ENCODE data around the gene RHBDL1. TPM values are rescaled to one million over a fixed set of nuclear protein-coding genes. Genes with fewer than 3 reads are reported as not detected.

Gene RHBDL1
- total and polyA plus RNA-seq, 10 of the 15 experiments (the other 5 are each of a cell fraction or from before 2014, with no cell fraction given), result 0.04 to 1.3 (median 0.65) TPM; not detected in 5

GRCh38 chr16:670485-671352, 4.8 kb upstream of the RHBDL1 start:
- Histone ChIP-seq H3K36me3 (ENCODE audit: control insufficient read depth in 2 of 2, insufficient read depth in 2 of 2, low read length in 1 of 2) (peaks cover 0 to 18% of the 10 kb centered on the region in 2 experiments; a peak in 3 of 4 replicates), H3K4me1 (ENCODE audit: control insufficient read depth, insufficient read depth, low read length) (peaks cover 2% of the 10 kb centered on the region; the same call in 1 of the 2 replicates), H3K79me2 (ENCODE audit: control insufficient read depth, insufficient read depth, low read length) (peaks cover 16% of the 10 kb centered on the region), H3K9me3 (replicated peaks; ENCODE audit: control insufficient read depth, insufficient read depth, low read length) (no peaks in the 10 kb centered on the region), H3K4me3 (no peak overlapping the region), H3K9ac (ENCODE audit: control insufficient read depth, insufficient read depth, low read length) (no peak overlapping the region), H4K20me1 (ENCODE audit: control insufficient read depth, insufficient read depth) (no peaks in the 10 kb centered on the region; the same call in 1 of the 2 replicates), H3K27me3 (replicated peaks in 1 of 2; ENCODE audit: control insufficient read depth in 2 of 2, insufficient read depth in 2 of 2, low read length in 1 of 2) (no peaks in the 10 kb centered on the region), H3K27ac (ENCODE audit: control insufficient read depth, insufficient read depth) (no peak overlapping the region), H2AFZ (ENCODE audit: control insufficient read depth, low read depth, low read length) (no peak overlapping the region), H3K4me2 (ENCODE audit: control insufficient read depth, insufficient read depth) (no peak overlapping the region)
- SMC1A ChIA-PET (ENCODE audit: uncharacterized antibody, unreplicated experiment), result no interaction called here
- 97% methylated on average over 50 of the region's 52 CpGs for WGBS (ENCODE audit: insufficient coverage, insufficient replicate concordance, low lambda C conversion rate, missing lambda C conversion rate)
- no peak for DNase-seq (ENCODE audit: low read depth, low spot score)
- no peak for ATAC-seq
- no peak for FAIRE-seq
- no TSS peak for BruUV-seq (replicated peaks)
- TF ChIP-seq POLR2A (IDR thresholded peaks at IDR 0.05; ENCODE audit: low read depth, low read length) (peak; percentile 3; the same call in 1 of the 2 replicates), NFYA (IDR thresholded peaks at IDR 0.05; ENCODE audit: borderline replicate concordance, low read depth, low read length) (no peak), TBL1XR1 (IDR thresholded peaks at IDR 0.05; ENCODE audit: low read depth, low read length) (no peak), NFYB (IDR thresholded peaks at IDR 0.05; ENCODE audit: insufficient read depth, low read depth, low read length) (no peak), MXI1 (IDR thresholded peaks at IDR 0.05; ENCODE audit: low read depth, low read length) (no peak)
- in situ Hi-C loops (cut with MboI) (no loop called here), intact Hi-C loops (cut with micrococcal nuclease; ENCODE audit: unreplicated experiment) (no loop called here)
- CTCF ChIA-PET, result no interaction called here
- RAD21 ChIA-PET (ENCODE audit: unreplicated experiment), result no interaction called here
- POLR2A ChIA-PET, result no interaction called here

GRCh38 chr16:671353-672131, 3.9 kb upstream of the RHBDL1 start:
- Histone ChIP-seq H4K20me1 (ENCODE audit: control insufficient read depth, insufficient read depth) (no peaks in the 10 kb centered on the region; the same call in 1 of the 2 replicates), H2AFZ (ENCODE audit: control insufficient read depth, low read depth, low read length) (no peak overlapping the region), H3K9me3 (replicated peaks; ENCODE audit: control insufficient read depth, insufficient read depth, low read length) (no peaks in the 10 kb centered on the region), H3K4me2 (ENCODE audit: control insufficient read depth, insufficient read depth) (no peak overlapping the region), H3K4me1 (ENCODE audit: control insufficient read depth, insufficient read depth, low read length) (peaks cover 2% of the 10 kb centered on the region; the same call in 1 of the 2 replicates), H3K79me2 (ENCODE audit: control insufficient read depth, insufficient read depth, low read length) (peaks cover 16% of the 10 kb centered on the region), H3K27me3 (replicated peaks in 1 of 2; ENCODE audit: control insufficient read depth in 2 of 2, insufficient read depth in 2 of 2, low read length in 1 of 2) (no peaks in the 10 kb centered on the region), H3K9ac (ENCODE audit: control insufficient read depth, insufficient read depth, low read length) (no peak overlapping the region), H3K36me3 (ENCODE audit: control insufficient read depth in 2 of 2, insufficient read depth in 2 of 2, low read length in 1 of 2) (peaks cover 0 to 18% of the 10 kb centered on the region in 2 experiments; a peak in 3 of 4 replicates), H3K4me3 (no peak overlapping the region), H3K27ac (ENCODE audit: control insufficient read depth, insufficient read depth) (no peak overlapping the region)
- intact Hi-C loops (cut with micrococcal nuclease; ENCODE audit: unreplicated experiment), result no loop called here
- 90% methylated on average over 31 of the region's 40 CpGs for WGBS (ENCODE audit: insufficient coverage, insufficient replicate concordance, low lambda C conversion rate, missing lambda C conversion rate)
- no peak for ATAC-seq
- in situ Hi-C loops (cut with MboI), result no loop called here
- CTCF ChIA-PET, result no interaction called here
- BruUV-seq (replicated peaks), result no TSS peak
- no peak for DNase-seq (ENCODE audit: low read depth, low spot score)
- SMC1A ChIA-PET (ENCODE audit: uncharacterized antibody, unreplicated experiment), result no interaction called here
- POLR2A ChIA-PET, result no interaction called here
- RAD21 ChIA-PET (ENCODE audit: unreplicated experiment), result no interaction called here
- FAIRE-seq, result no peak
- TF ChIP-seq POLR2A (IDR thresholded peaks at IDR 0.05; ENCODE audit: low read depth, low read length), result peak; percentile 40; the same call in 1 of the 2 replicates
- no peak for TF ChIP-seq E2F8 (IDR thresholded peaks at IDR 0.05; ENCODE audit: low read depth, partially characterized antibody)
